ENCODE data around the gene TESK1. TPM values are rescaled to one million over a fixed set of nuclear protein-coding genes. Genes with fewer than 3 reads are reported as not detected.
A peak's percentile ranks its signal among the peaks of the same experiment; 100 is the strongest.
"Not testable (repeated sequence)": the region's sequence is repeated elsewhere in the genome, so short reads cannot be mapped to it uniquely, and the experiment has no call there.

The TESK1 gene
- total RNA-seq, 3 donors from 2014 or later: 26.5 to 50.4 (median 33.8) TPM

- Histone ChIP-seq H3K27me3 (no peaks in the 10 kb centered on the region), H3K9me3 (no peaks in the 10 kb centered on the region), H3K4me3 (no peak overlapping the region), H3K27ac (no peak overlapping the region), H3K4me1 (no peaks in the 10 kb centered on the region), H3K36me3 (no peaks in the 10 kb centered on the region)
- no peak for DNase-seq (ENCODE audit: low spot score in 2 of 2)
- TF ChIP-seq POLR2A (IDR thresholded peaks at IDR 0.05) (no peak), CTCF (IDR thresholded peaks at IDR 0.05) (no peak), POLR2AphosphoS5 (IDR thresholded peaks at IDR 0.05) (no peak)
- intact Hi-C loops (cut with DNase I; ENCODE audit: low total_unique reads): no loop called here
These were observed 34.6 kb downstream of the TESK1 start for GRCh38 chr9:35639631-35640030.

DNA sequence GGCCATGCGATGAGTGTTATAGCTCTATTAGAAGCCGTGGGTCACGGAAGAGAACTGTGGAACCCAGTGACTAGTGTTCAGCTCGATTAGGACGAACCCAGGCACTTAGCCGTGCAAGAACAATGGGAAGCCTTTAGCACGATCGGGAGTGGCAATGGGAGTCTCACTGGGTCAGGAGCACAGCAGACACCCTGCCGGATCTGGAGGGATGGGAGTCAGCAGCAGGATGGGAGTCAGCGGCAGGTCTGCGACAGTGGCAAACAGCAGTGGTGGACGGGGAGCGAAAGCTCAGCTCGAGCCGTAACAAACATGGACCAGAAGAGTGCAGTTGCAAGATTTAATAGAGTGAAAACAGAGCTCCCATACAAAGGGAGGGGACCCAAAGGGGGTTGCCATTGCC lies 35.4 kb downstream of the TESK1 start:
- H3K36me3 ChIP-seq; H3K4me3 ChIP-seq; H3K27me3 ChIP-seq; DNase-seq (ENCODE audit: low spot score in 2 of 2); H3K27ac ChIP-seq; H3K4me1 ChIP-seq; intact Hi-C loops (cut with DNase I; ENCODE audit: low total_unique reads); H3K9me3 ChIP-seq: not testable (repeated sequence)

- H3K36me3 ChIP-seq; intact Hi-C loops (cut with DNase I; ENCODE audit: low total_unique reads); DNase-seq (ENCODE audit: low spot score in 2 of 2); H3K9me3 ChIP-seq; H3K4me1 ChIP-seq; H3K27me3 ChIP-seq; H3K4me3 ChIP-seq; H3K27ac ChIP-seq: not testable (repeated sequence)
These were observed 36.4 kb downstream of the TESK1 start for GRCh38 chr9:35641478-35641877.

DNA sequence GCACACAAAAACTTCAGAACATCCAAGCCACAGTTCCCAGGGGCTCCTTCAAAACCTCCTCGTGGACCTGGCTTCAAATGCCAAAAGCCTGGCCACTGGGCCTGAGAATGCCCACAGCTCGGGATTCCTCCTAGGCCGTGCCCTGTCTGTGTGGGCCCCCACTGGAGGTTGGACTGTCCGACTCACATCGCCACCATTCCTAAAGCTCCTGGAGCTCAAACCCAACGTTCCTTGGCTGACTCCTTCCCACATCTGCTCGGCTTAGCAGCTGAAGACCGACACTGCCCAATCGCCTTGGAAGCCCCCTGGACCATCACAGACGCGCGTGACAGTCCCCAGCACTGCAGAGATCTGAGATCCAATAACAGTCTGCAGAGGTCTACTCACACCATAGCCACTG lies 38.0 kb downstream of the TESK1 start:
- intact Hi-C loops (cut with DNase I; ENCODE audit: low total_unique reads): no loop called here
- no peaks in the 10 kb centered on the region for H3K36me3 ChIP-seq

DNA sequence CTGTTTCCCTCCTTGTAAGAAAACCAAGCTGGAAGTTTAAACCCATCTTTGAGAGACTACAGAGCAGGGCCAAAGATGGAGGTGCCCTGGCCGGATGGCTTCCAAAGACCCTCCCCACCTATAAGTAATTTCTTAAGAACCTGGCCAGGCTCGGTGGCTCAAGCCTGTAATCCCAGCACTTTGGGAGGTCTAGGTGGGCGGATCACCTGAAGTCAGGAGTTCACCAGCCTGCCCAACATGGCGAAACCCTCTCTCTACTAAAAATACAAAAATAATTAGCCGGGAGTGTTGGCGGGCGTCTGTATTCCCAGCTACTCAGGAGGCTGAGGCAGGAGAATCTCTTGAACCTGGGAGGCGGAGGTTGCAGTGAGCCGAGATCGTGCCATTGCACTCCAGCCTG lies 40.7 kb downstream of the TESK1 start:
- intact Hi-C loops (cut with DNase I; ENCODE audit: low total_unique reads); H3K36me3 ChIP-seq; DNase-seq (ENCODE audit: low spot score in 2 of 2); H3K27me3 ChIP-seq; H3K4me1 ChIP-seq; H3K9me3 ChIP-seq: not testable (repeated sequence)
- Histone ChIP-seq H3K27ac (peak overlapping the region; percentile 94 to 95), H3K4me3 (peak overlapping the region; percentile 52 to 79 (median 63))

More for the DNA sequence above, 38.0 kb downstream of the TESK1 start:
- Histone ChIP-seq H3K4me1 (no peaks in the 10 kb centered on the region), H3K9me3 (no peaks in the 10 kb centered on the region), H3K27ac (no peak overlapping the region), H3K27me3 (no peaks in the 10 kb centered on the region), H3K4me3 (no peak overlapping the region)
- no peak for DNase-seq (ENCODE audit: low spot score in 2 of 2)
- TF ChIP-seq POLR2A (IDR thresholded peaks at IDR 0.05): no peak
- TF ChIP-seq CTCF (IDR thresholded peaks at IDR 0.05): no peak
- no peak for TF ChIP-seq POLR2AphosphoS5 (IDR thresholded peaks at IDR 0.05)

DNA sequence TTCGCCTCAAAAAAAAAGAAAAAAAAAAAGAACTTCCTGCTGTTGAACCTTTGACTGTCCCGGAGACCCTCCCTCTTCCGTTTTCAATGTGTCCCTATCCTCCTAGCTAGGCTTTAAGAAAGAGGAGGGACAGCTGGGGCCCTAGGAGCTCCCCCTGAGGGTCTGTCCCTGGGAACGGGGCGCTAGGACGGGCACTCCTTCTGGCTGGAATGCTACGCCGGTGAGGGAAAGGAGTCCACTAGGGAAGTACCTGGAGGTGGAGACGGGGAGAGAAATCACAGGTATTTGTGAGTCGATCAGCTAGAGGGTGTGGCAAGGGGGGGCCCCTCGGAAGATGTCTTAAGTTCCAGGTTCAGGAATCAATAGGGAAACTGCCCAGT lies 41.1 kb downstream of the TESK1 start:
- intact Hi-C loops (cut with DNase I; ENCODE audit: low total_unique reads): no loop called here
- peak overlapping the region; percentile 94 to 95 for H3K27ac ChIP-seq
- H3K27me3 ChIP-seq: no peaks in the 10 kb centered on the region
- TF ChIP-seq POLR2AphosphoS5 (IDR thresholded peaks at IDR 0.05): no peak
- TF ChIP-seq POLR2A (IDR thresholded peaks at IDR 0.05): no peak
- TF ChIP-seq CTCF (IDR thresholded peaks at IDR 0.05): no peak
- H3K4me3 ChIP-seq: peak overlapping the region; percentile 52 to 79 (median 63)
- no peaks in the 10 kb centered on the region for H3K36me3 ChIP-seq
- DNase-seq (ENCODE audit: low spot score in 2 of 2): peak; percentile 63 to 72
- H3K9me3 ChIP-seq: no peaks in the 10 kb centered on the region
- H3K4me1 ChIP-seq: no peaks in the 10 kb centered on the region

All from breast epithelium (tissue), 4 donors.